Measurements from ENCODE around the gene CTNNA2.

Gene CTNNA2

DNA sequence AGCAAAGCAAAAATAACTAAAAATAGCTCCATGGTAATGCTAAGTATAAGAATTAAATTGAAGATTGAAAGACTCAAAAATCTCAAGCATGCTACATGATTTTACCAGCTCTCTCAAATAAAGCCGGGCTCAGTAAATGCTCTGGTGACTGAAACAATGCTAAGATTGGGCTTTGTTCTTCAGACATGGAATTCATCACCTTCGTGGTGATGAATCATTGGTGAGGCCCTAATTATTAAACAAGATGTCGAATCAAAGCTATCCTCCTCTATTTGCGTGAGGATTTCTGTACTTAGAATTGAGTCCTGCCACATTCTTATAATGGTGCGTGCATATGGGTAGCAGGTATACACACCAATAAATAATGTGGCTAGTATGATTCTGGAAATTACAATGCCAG, 850.5 kb downstream of the CTNNA2 start:
- no peak for DNase-seq

DNA sequence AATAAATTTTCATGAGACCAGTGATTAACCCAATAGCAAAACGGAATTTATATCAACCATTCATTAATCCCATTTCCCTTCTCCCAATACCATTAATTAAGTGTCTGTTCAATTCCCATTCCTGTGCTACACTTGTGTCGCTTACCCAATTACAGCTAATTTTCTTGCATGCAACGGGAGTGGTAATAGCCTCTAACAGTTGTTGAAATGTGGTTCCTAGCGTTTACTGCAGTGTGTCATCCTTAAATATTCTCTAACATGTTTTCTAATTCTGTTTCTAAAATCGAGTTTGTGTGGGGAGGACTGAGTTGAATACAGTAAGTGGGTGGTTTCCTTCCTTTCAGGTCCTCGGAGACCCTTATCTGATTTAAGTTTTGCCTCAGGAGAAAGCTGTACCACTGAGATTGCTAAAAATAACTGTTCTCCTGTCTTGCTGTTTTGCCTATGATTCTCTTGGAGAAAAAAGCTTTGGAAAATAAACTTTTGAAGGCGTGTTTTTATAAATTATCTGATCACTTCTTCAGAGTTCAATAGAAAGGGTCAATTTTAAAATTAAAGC, 851.0 kb downstream of the CTNNA2 start:
- no peak for DNase-seq

DNA sequence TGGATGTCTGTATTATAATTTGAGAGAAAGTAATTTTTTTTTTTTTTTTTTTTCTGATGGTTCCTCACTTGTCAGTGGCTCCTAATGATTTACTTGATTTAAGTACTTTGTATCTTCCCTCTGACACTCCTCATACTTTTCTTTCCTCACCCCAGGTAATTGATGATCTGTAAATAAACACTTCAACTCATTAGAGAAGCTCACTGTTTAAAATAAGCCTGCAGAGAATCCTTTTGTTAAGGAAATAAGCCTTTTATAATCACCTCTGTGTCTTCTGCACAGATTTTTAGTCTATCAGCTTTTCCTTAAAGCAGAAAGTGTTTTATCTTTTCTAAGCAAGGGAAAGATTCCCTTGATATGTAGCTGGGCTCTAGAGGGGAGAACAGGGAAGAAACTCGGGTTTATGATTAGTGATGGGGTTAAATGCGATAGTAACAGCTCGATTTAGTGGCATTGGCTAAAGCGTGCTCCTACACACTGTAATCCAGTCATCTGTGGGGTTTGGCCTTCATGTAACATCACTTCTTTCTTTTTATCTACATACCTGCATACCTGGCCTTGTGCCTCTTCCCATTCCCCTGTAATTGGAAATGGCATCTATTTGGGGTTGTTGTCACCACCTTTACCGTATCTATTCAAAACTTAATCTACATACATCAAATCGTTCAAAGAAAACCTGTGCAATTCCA, 851.8 kb downstream of the CTNNA2 start:
- no peak for DNase-seq

DNA sequence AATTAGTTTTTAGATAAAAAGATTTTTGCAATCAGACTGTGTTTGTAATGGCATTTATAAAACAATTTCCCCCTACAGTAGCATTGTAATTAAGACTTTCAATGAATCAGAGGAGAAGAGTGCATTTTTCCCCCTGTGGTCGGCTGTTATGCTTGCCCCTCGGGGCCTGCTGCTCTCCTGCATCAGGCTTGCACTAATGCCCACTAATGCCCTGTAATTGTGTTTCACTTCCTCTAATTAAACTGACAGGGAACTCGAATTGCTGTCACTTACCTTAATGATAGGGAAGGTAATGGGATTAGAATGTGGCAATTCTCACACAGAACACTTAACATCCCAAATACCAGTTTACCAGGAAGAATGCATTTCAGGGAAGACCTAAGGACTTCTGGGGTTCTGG, 852.9 kb downstream of the CTNNA2 start:
- no peak for DNase-seq

DNA sequence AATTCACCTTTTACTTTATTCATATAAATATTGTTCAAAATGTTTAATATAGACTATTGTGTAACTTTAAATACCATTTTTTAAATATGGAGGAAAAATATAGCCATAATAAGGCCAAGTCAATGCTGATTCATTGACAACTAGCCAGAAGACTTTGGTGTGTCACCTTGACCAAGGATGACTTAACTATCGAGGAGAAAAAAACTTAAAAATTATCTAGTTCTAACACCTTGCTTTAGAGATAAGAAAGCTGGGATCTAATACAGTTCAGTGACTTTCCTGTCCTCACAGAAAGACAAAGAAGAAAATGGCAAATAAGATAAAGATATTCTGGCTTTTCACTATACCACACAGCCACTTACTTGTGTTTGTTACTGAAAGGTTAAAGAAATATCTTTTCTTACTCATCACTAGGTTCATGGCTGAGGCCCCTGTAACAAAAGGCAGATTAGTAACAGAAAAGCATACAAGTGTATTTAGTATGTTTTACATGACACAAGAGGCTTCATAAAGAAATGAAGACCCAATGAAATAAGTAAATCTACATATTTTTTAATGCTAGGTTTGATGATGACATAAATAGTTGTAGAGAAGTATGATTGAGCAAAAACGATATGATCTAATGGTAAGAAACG, 857.6 kb downstream of the CTNNA2 start:
- DNase-seq: no peak

DNA sequence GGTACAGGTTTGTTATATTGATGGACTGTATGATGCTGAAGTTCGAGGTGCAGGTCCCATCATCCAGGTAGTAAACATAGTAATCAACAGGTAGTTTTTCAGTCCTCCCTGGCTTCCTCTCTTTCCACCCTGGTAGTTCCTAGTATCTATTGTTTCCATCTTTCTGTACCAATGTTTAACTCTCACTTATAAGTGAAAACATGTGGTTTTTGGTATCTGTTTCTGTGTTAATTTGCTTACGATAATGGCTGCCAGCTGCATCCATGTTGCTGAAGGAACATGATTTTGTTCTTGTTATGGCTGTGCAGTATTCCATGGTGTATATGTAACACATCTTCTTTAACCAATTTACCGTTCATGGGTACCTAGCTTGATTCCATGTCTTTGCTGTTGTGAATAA, 861.3 kb downstream of the CTNNA2 start:
- no peak for DNase-seq

DNA sequence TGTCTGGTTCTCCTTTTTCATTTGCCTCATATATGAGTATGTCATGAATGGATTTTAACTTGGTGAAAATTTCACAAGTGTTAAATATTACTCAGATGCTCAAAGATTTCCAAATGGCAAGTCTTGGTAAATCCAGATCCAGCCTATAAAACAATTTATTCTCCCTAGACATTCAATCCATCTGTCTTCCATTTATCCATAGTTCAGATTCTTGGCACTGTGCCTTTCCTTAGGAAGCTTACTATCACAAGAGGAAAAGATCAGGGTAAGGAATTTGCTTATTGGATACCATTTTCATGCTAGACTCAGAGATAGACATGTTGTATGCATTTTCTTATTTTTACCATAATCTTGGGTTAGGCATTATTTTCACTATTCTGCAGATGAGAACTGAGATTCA, 864.2 kb downstream of the CTNNA2 start:
- DNase-seq: no peak

DNA sequence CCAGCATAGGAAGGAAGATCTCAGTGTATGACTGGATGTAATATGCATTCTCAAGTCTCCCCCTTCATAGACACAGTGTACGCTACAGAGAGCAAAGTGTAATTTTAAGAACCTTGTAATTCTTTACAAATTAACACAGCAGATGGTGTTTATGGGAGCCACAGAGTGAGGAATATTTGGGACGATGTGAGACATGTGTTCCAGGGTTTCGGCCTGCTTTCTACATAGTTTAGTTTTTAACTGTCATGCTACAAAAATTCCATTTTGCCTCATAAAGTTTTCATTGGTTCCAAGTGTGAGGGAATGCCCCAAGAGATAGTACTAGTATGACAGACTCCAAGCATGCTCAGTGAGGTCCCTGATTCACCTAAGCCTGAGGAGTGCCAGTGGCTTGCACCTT, 867.9 kb downstream of the CTNNA2 start:
- DNase-seq: no peak

DNA sequence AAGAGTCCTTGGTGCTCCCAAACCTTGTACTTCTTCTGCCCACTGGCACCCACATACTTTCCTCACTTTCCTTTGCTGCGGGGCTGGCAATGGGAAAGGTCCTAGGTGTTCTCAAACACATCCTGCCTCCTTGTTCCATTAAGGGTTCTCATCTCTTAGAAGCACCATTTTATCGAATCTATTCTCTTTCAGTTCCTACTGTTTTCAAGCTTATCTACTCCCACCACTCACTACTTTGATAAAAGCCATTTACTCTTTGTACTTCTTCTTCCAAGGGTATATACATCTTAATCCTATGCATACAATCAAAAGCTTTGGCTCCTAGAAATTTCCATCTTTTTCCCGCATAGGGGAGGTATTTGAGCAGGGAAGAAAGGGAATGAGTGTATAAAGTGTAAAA, 868.8 kb downstream of the CTNNA2 start:
- DNase-seq: no peak

DNA sequence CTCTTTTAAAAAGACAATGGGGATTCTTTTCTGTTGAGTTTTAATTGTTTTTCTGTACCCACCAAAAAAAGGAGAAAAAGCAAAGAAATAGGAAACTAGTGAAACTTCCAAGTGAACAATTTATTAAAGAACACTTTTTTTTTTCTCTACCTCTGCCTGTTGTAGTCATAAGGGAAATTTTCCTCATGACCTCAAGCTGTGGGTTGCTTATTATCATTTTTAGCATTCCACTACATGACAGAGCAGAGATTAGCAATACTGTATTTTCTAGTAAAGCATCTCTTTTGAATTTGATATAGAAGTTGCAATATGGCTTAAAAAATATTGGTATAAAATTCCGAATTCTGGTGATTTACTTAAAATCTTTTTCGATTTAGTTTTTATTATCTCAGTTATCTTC, 879.6 kb downstream of the CTNNA2 start:
- no peak for DNase-seq

DNA sequence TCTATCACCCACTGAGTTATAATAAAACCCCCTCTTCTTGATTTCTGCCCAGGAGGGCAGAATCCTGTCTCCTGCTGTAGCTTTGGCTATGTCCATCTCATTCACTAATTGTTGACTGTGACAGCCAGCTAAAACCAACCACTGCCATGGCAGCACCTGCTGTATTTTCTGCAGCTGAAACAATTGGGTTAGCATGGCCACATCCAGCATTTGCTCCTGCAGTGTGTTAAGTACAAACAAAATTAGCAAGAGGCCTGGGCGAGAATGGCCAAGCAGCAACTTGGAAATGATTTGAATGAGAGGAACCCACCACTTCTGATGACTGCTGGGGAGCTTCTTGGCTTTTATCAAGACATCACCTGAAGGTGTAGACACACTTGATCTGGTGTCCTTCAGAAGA, 881.1 kb downstream of the CTNNA2 start:
- no peak for DNase-seq

DNA sequence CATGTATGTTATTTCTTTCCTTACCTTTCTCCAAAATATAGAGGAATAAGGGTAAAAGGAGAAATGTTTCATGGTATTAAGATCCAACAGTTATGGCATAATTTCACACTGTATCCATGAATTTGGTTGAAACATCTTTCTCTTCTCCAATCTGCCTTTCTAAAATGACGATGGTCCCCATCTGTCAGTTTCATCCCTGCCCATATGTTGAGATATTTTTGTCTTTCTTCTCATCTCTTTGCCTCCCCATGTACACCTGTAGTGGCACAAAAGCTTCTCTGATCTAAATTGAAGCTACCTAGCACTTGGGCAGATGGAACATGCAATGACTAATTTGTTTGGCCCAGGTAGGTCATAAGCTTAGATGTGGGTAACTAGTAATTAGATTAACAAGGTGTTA, 882.4 kb downstream of the CTNNA2 start:
- DNase-seq: no peak

DNA sequence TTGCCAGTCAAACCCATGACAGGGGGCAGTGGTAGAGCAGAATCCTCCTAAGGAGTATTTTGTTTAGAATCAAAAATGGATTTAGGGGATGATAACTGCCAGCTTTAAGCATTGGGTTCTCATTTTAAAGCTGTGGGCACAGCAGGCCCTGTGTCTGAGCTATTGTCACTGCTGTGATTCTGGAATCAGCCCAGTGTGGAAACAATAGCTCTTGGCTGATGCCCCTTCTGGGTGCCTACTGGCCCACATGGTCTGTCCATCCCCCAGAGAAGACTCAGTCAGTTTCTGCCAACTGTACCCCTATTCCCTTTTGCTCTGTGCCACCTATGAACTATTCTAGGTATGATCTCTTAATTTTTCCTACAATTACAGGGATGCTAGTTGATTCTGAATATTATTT, 883.4 kb downstream of the CTNNA2 start:
- no peak for DNase-seq

DNA sequence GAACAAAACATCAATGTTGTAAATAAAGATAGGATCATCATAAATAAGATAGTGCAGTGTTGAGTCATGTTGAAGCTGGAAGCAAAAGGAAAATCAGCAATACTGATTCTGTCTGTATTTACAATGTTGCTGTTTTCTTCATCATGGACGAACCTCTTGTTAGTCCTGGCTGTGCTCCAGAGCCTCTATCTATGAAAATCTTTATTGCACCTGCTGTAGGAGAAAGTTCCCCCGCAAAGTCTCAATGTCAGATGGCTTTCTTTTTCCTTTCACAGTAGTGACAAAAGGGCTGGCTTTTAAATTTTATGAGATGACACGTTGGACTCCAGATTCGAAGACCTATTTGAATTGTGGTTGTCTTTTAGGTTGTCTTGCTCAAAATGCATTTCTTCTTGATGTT, 890.2 kb downstream of the CTNNA2 start:
- DNase-seq: no peak

DNA sequence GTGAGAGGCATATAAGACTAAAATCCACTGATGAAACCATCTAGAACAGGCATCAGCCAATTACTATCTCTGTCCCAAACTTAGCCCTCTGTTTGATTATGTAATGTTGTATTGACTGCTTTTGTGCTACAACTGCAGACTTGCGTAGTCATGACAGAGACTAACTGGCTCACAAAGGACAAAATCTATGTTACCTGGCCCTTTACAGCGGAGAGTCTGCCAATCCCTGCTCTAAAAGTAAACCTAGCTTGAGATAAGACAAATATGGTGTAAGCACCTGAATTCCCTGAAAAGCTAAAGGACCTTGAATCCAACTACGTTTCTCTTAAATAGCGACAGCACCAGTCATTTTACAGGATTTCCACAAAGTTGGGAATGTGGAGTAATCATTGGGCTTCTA, 894.5 kb downstream of the CTNNA2 start:
- DNase-seq: no peak

DNA sequence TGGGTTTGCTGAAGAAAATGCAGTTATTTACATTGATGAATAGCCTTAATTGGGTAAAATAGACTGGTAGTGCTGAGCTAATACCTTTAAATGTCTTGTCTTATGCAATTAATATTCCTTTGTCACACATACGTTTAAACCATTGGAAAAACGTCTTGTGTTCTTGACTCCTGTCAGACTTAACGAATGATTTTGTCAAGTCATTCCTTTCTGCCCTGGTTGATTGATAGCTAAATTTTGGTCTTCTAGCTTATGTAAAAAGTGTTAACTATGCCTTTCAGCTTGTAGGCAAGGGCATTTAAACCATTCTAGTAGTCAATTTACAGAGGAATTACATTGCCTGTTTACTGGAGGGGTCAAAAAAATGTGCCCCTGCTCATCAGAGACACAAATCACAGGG, 897.5 kb downstream of the CTNNA2 start:
- no peak for DNase-seq

DNA sequence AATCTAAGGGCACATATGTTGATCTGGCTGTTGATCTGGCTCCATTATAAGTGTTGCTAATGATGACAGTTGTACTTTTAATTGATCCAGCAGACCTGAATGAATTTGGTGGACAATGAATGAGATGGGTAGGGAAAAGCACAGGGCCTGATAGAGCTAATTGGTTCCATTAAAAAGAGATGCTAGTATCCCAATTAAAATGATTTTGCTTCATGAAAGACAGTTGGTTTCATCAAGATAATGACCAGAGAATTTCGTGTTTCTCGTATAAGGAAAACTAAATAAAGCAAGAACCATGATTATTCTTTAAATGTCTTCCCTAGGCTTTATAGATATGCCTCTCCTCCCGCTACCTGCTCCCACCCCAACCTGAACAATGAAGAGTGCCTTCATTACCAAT, 900.3 kb downstream of the CTNNA2 start:
- DNase-seq: no peak

DNA sequence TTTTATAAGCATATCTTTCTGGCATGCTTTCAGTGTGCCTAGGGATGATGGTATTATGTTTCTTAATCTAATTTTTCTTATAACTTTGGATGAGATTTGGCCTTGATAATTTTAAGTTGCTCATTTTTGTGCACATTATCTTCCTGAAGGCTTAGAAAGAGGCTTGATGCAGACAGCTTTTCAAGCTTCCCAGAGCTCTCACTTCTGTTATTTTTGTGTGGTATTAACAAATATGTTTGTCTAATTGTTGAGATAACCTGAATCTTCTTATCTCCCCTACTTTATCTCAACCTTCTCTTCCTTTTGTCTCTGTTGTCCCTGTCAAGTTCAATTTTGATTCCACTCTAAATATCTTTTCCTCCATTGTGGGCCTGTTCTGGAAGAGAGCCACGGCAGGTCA, 904.9 kb downstream of the CTNNA2 start:
- DNase-seq: no peak

DNA sequence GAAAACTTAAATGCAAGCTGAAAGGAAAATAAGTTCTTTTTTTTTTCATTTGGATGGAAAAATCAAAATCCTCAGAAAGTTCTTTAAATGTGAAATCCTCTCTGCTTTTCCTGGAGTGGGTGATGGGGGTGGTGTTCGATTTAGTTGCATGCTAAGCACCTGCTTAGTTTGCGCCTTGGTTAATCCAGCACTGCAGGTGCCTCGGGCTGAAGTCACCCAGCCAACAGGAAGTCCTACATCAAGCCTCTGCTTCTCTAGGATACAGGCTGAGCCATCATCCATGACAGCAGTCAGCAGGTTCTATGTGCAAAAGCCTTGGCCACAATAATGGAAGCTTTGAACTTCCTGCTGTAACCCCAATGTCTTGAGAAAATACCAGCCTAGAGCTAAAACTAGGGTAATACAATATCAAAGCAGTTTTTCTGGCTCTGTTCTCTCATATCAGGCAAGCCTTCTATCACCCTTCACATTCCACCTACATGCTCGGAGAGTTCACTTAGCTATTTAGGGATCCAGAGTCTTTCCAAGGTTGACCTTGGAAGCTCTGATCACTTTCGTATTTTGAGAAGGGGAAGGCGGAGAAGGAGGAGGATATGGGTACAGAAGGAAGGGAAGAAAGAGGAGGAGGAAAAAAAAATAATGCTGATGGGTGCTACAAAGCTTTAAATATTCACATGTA, 907.8 kb downstream of the CTNNA2 start:
- DNase-seq: no peak

DNA sequence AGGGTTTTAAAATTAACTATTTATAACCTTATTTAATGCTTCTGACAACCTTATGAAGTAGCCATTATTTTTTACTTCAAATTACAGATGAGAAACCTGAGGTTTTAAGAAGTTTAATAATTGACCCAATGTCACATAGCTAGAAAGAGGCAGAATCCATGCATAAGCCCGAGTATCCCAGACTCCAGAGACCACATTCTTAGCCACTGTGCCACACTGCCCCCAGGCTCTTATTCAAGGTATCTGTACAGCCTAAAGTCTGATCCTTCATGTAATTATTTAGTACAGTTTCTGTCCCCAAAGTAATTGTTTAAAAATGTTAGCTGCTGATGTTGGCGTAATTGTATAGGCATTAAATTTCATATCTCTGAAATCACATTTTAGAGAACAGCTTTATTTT, 916.4 kb downstream of the CTNNA2 start:
- DNase-seq: no peak

DNA sequence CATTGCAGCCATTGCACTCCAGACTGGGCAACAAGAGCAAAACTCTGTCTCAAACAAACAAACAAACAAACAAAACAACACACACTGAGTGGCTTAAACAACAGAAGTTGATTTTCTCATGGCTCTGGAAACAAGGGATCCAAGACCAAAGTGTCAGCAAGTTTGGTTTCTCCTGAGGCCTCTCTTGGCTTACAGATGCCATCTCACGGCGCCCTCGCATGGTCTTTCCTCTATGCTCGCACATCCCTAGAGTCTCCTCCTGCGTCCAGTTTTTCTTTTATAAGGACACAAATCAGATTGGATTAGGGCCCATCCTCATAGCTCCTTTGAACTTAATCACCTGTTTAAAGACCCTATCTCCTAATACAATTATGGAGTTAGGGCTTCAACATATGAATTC, 925.1 kb downstream of the CTNNA2 start:
- no peak for DNase-seq

DNA sequence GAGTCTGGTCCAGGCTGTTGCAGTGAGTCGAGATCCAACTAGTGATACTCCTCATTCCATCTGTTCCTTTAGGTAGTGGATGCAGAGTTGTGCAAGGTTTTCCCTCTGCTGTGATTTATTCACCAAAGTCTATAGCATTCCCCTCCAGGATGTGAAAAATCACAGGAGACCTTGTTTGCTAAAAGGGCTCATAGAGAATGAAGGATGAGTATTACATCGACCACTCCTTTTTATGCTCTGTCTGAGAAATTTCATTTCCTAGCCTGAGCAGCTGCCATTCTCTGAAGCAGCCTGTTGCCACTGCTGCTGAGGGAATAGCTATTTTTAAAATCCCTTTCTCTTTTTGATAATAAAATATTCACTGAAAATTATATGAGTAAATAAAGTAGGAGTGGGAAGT, 925.8 kb downstream of the CTNNA2 start:
- no peak for DNase-seq

DNA sequence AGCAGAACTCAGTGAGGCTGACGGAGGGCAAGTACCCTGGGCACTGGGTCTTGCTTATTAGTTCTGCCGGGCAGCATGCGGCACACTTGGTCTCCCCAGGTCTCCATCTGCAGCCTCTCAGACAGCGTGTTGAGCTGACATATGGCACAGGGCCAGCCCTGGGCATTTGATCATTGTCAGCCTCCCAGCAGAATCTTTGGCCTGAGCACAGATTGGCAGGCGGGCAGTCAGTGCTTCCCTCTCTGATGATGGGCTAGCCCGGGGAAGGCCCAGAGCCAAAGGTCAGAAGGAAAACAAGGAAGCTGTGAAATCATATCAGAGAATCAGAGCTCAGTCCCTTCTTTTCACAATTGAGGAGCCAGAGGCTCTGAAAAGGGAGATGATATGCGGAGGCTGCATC, 941.8 kb downstream of the CTNNA2 start:
- no peak for DNase-seq

DNA sequence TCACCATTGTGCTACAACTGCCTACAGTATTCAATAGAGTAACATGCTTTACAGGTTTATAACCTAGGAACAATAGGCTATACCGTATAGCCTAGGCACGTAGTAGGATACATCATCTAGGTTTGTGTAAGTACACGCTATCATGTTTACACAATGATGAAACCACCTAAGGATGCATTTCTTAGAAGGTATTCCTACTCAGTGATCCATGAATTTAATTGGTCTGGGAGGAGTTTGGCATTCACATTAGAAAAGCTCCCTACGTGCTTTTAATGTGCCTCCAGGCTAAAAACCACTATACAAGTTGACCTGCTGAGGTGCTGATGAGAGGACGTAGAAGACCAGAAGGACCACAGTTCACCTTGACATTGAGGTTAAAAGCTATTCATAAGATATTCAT, 946.2 kb downstream of the CTNNA2 start:
- no peak for DNase-seq

Measured in activated gamma-delta T cell (primary cell).